ENCODE data around the gene LAGE3. TPM values are rescaled to one million over a fixed set of nuclear protein-coding genes. Genes with fewer than 3 reads are reported as not detected.

LAGE3 gene
- 20.2 and 23.1 TPM in 2 replicates for total RNA-seq

DNA sequence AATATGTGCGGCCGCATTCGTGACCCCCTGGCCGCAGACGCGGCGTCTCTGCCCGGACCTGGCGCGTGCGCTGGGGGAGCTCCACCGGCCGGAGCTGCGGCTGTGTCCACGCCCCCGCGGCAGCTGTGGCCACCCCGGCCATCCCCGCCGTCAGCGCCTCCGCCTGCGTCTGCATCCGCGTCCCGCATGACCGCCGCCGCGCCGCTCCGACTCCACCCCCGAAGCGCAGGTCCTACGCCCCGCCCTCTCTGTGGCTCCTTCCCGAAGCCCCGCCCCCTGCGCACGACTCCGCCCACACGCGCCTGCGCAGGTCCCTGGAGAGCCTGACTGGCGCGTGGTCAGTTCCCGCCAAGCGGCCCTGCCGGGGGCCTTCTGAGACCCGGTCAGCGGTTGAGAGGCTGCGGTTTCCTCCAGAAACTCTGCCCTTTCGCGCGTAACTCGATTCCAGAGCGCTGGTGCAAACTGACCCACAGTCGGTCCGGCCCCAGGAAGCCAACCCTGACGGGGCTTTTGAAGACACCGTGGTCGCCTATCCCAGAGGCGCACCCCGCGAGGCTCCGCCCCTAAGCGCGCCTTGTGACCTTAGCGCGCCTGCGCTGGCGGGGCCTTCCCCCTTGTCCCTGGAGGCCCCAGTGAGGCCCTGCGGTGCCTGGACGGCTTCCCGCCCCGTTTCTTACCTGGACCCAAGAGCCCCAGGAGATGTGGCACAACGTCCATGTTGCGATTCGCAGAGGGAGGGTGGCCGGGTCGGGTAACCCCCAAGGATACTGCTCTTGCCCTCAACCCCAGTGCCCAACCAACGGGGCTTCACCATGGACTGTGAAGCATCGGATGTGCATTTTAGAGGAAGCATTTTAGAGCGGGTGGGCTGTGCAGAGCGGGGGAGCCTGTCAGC lies at the start of gene LAGE3:
TSS of gene LAGE3 (minus strand) at position 554 of the 895 bp plus-strand sequence. CDS start at position 188, 366 bp downstream.

GRCh38 chrX:154515966-154516655 lies 37.0 kb upstream of the LAGE3 start, which contains the start of gene FAM3A:
Gene FAM3A, minus strand, starts transcription at chrX:154516232. Its CDS starts 460 bp downstream, at chrX:154515772.

DNA sequence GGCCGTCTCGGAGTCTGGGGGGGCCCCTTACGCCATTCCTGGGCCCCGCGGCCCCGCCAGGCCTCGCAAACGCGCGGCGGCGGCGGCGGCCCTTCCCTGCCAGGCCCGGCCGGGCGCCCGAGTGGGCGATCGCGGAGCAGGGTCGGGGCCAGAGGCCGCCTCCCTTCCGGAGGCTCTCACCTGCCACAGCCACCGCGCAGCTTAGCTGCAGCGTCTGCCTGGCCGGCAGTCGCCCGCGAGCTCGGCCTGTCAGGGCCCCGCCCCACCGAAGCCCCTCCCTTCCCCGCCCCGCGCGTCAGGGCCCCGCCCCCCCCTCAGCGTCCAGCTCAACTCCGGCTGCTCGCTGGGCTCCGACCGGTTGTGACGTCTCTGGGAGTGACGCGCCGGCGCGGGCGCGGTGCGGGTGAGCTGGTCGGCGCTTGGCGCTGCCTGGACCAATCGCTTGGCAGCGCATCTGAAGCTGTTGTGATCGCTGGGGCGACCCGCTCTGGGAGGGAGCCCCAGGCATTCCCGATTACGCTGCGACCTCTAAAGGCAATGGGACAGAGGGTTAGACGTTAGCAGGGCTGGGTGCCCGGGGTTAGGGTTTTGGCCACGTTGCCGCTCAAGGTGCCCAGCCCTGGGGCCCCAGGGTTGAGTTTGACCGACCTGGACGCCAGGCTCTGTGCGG lies 11.5 kb upstream of the LAGE3 start, which contains the start of gene SLC10A3:
TSS of gene SLC10A3 (minus strand) at position 216 of the 670 bp plus-strand sequence. CDS start 1,689 bp downstream, outside the sequence.

GRCh38 chrX:154486396-154487207 lies 7.5 kb upstream of the LAGE3 start, which contains the start of gene UBL4A:
Gene UBL4A, minus strand, starts transcription at chrX:154486615. Its CDS starts 31 bp downstream, at chrX:154486584.

GRCh38 chrX:154458116-154458953 lies 20.7 kb downstream of the LAGE3 start, which contains the start of gene PLXNA3:
Gene PLXNA3, plus strand, starts transcription at chrX:154458281. Its CDS starts 1,903 bp downstream, at chrX:154460184.

GRCh38 chrX:154443992-154444754 lies 34.9 kb downstream of the LAGE3 start, which contains the start of gene FAM50A:
Gene FAM50A, plus strand, starts transcription at chrX:154444141. Its CDS starts 95 bp downstream, at chrX:154444236.

DNA sequence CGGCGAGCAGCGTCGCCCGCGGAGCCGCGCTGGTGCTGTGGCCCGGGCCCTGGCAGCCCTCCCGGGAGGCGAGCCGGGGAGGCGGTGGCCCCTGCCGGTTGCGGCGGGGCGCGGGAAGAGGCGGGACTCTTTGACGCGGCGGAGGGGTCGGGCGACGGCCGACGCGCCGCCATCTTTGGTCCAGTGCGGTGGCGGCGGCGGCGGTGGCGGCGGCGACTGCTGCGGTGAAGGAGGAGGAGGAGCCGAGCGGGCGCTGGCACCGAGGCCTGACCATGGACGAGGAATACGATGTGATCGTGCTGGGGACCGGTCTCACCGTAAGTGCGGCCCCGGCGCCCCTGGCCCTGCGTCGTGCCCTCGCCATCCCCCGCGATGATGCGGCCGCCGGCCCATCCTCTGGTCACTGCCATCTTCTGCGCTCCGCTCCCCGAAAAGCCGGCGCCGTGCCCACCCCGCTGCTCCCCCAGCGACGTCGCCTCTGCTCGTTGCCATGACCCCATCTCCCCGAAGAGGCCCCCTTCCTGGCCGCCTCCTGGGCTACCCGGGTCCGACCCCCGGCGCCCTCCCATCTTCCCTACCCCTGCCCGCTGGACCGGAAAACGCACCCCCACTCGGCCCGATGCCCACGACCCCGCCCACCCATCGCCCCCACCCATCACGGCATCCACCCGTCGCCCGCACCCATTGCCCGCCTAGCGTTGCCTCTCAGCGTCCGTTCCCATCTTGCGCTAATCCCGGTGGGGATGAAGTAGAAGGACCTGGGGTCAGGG lies 41.9 kb downstream of the LAGE3 start, which contains the start of gene GDI1:
TSS of gene GDI1 (plus strand) at position 172 of the 770 bp plus-strand sequence. CDS start at position 273, 101 bp downstream.

DNA sequence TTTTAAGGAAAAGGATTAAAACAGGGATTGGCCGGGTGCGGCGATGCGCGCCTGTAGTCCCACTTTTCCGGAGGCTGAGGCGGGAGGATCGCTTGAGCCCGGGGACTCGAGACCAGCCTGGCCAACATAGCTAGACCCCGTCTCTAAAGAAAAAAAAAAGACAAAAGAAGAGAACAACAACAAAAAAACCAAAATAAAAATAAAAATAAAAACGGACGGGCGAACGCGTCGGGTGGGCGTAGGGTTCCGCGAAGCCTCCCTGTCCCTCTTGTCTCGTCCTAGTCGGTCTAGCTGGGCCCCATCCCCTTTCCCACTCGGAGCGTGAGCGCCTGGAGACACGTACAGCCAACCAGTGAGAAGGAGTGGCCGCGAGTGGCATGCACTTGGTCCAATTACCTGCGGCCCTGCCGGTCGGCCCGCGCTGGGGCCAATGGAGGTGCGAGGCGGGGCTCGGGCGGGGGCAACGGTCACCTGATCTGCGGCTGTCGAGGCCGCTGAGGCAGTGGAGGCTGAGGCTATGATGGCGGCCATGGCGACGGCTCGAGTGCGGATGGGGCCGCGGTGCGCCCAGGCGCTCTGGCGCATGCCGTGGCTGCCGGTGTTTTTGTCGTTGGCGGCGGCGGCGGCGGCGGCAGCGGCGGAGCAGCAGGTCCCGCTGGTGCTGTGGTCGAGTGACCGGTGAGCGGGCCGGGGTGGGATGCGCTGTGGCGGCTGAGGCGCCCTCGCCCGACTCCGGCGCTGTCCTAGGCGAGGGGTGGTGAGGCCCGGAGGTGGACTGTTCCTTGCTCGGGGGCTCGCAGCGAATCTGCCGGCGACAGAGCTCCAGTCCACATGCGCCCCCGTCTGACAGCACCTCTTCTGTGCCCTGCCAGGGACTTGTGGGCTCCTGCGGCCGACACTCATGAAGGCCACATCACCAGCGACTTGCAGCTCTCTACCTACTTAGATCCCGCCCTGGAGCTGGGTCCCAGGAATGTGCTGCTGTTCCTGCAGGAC lies 50.6 kb downstream of the LAGE3 start, which contains the start of gene ATP6AP1:
TSS of gene ATP6AP1 (plus strand) at position 502 of the 996 bp plus-strand sequence. CDS start at position 518, 16 bp downstream.

Other genes with a start within 250 kb of the LAGE3 start
- not detected in 2 replicates for gene OPN1MW3, start 221.7 kb downstream of the LAGE3 start, total RNA-seq
- not detected in 2 replicates for gene TEX28, start 184.2 kb downstream of the LAGE3 start, total RNA-seq
- gene TKTL1, start 183.5 kb downstream of the LAGE3 start, total RNA-seq = not detected in 2 replicates
- gene FLNA, start 104.6 kb downstream of the LAGE3 start, total RNA-seq = 1,092 and 1,667 TPM in 2 replicates
- 14.1 and 21.4 TPM in 2 replicates for gene EMD, start 100.0 kb downstream of the LAGE3 start, total RNA-seq
- gene RPL10, start 80.9 kb downstream of the LAGE3 start, total RNA-seq = 1,669 and 5,428 TPM in 2 replicates
- gene DNASE1L1, start 70.0 kb downstream of the LAGE3 start, total RNA-seq = 72.2 and 89.0 TPM in 2 replicates
- 15.8 and 17.2 TPM in 2 replicates for gene TAFAZZIN, start 67.7 kb downstream of the LAGE3 start, total RNA-seq
- gene ATP6AP1, start 50.6 kb downstream of the LAGE3 start, total RNA-seq = 85.8 and 107 TPM in 2 replicates
- 62.0 and 62.9 TPM in 2 replicates for gene GDI1, start 42.1 kb downstream of the LAGE3 start, total RNA-seq
- gene FAM50A, start 35.1 kb downstream of the LAGE3 start, total RNA-seq = 70.8 and 75.2 TPM in 2 replicates
- gene PLXNA3, start 21.0 kb downstream of the LAGE3 start, total RNA-seq = 3.6 and 9.7 TPM in 2 replicates
- 42.1 and 48.7 TPM in 2 replicates for gene UBL4A, start 7.3 kb upstream of the LAGE3 start, total RNA-seq
- 8.4 and 10.6 TPM in 2 replicates for gene SLC10A3, start 11.3 kb upstream of the LAGE3 start, total RNA-seq
- gene FAM3A, start 37.0 kb upstream of the LAGE3 start, total RNA-seq = 19.2 and 20.8 TPM in 2 replicates
- 34.4 and 56.7 TPM in 2 replicates for gene G6PD, start 67.6 kb upstream of the LAGE3 start, total RNA-seq
- gene IKBKG, start 68.3 kb upstream of the LAGE3 start, total RNA-seq = 13.2 and 15.9 TPM in 2 replicates
- gene CTAG1A, start 105.9 kb upstream of the LAGE3 start, total RNA-seq = not detected in 2 replicates
- not detected in 2 replicates for gene CTAG1B, start 140.0 kb upstream of the LAGE3 start, total RNA-seq
- gene CTAG2, start 174.3 kb upstream of the LAGE3 start, total RNA-seq = not detected in 2 replicates